Right lobe of liver (tissue), 6 donors: ENCODE data around the gene ALG1. TPM values are rescaled to one million over a fixed set of nuclear protein-coding genes. Genes with fewer than 3 reads are reported as not detected.

ENCODE experiments used
- ATAC-seq, 4 donors: fragments of 200-7000 bp; cut with Tn5 transposase; one replicate each; pipeline ENCODE4 v1.9.1; 2020; ENCODE audit warnings: mild to moderate bottlenecking in 4 of 4, moderate library complexity in 4 of 4
- DNase-seq, 3 donors: peaks; one replicate each; pipeline ENCODE4 v3.0.0-alpha.2; 2020
- H3K27ac ChIP-seq, 3 donors: fragments of 200-600 bp; one replicate each; pipeline ENCODE4 v1.8.0; 2022
- H3K27me3 ChIP-seq, 2 donors: fragments of 200-600 bp; one replicate each; pipeline ENCODE4 v1.8.0; 2022
- H3K36me3 ChIP-seq, 4 donors: fragments of 200-600 bp; sonication (generic) in 1 of 4; one replicate each; pipeline versions ENCODE4 v1.5.1 to v1.8.0; 2017 to 2022; ENCODE audit warnings: control low read depth in 1 of 4
- H3K4me1 ChIP-seq, 4 donors: fragments of 200-600 bp; sonication (generic) in 1 of 4; one replicate each; pipeline versions ENCODE4 v1.5.1 to v1.8.0; 2017 to 2022; ENCODE audit warnings: control low read depth in 1 of 4
- H3K4me3 ChIP-seq, 3 donors: fragments of 200-600 bp; one replicate each; pipeline ENCODE4 v1.8.0; 2022
- H3K9me3 ChIP-seq, 4 donors: fragments of 200-600 bp; sonication (generic) in 1 of 4; one replicate each; pipeline versions ENCODE4 v1.5.1 to v1.8.0; 2017 to 2022; ENCODE audit warnings: control low read depth in 1 of 4
- POLR2A ChIP-seq: fragments of 450-650 bp; IDR thresholded peaks from one replicate; pipeline ENCODE4 v1.6.1; 2017; ENCODE audit warnings: antibody characterized with exemption, mild to moderate bottlenecking
- WGBS: methylation state at CpG from one replicate; pipeline ENCODE4 v1.1.6; 2018; ENCODE audit warnings: low coverage, low lambda C conversion rate; ENCODE audit not compliant: insufficient coverage; ENCODE audit errors: missing lambda C conversion rate; 5-methylcytosine and 5-hydroxymethylcytosine counted together
- intact Hi-C, 2 donors: fragments of 100-400 bp; cut with DNase I; formaldehyde crosslinking; loops; one replicate each; pipeline versions ENCODE4 v1.11.2 to v1.14.1; 2022
- total RNA-seq, 6 experiments: library from RNA; depleted of rRNA in 2 of 6; stranded (reverse); fragments of >200 nt in 2 of 6; fragmentation: NEBNext Ultra II Directional in 3 of 6; extraction: Animal tissue kit (Norgen Biotek cat#: 25700) in 3 of 6; gene quantifications; one replicate each; pipeline versions ENCODE4 v1.1.0 to v1.2.4, GENCODE V29; 2016 to 2023
- TF ChIP-seq, protein P1 (sequence below), 4 donors: fragments of 200-600 bp in 3 of 4; fragments of 450-650 bp in 1 of 4; IDR thresholded peaks; one replicate each; pipeline versions ENCODE4 v1.5.1 to v1.8.0; 2016 to 2022; ENCODE audit warnings: antibody characterized with exemption in 4 of 4, mild to moderate bottlenecking in 2 of 4
- donor health status: DM: no; HTN: yes; CAD: no.
- donor health status: DM: no; HTN: no; CAD: no.
- donor health status: DM: no; HTN: no; CAD: no.
- donor health status: DM: no; HTN: yes; CAD: no.
- donor health status: DM: no; HTN: yes; CAD: no.

ALG1 gene
- total RNA-seq, 6 experiments from 2014 or later: 16.0 to 28.0 (median 16.9) TPM

DNA sequence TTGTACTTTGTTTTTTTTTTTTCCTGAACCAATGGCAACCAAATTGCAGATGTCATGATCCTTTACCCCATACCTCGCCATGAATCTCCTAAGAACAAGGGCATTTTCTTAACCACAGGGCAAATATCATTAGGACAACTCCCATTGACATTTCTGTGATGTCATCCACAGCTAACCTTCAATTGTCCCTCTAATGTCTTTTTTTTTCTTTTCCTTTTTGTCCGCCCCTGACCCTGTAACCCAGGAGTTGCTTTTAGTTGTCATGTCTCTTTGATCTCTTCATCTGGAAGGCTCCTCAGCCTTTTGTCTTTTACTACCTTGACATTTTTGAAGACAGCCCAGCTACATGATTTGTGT is 37.5 kb upstream of the ALG1 start:
- Histone ChIP-seq H3K27ac (peak overlapping the region in 2 of 3 donors; percentile 16 to 65), H3K4me1 (peaks cover 0 to 7% (median 2%) of the 10 kb centered on the region in 4 donors), H3K27me3 (no peaks in the 10 kb centered on the region), H3K4me3 (peak overlapping the region; percentile 72 to 95 (median 75)), H3K9me3 (no peaks in the 10 kb centered on the region), H3K36me3 (no peaks in the 10 kb centered on the region)
- intact Hi-C loops: no loop called here
- DNase-seq (no peak), ATAC-seq (no peak)
- TF ChIP-seq, protein P1, sequence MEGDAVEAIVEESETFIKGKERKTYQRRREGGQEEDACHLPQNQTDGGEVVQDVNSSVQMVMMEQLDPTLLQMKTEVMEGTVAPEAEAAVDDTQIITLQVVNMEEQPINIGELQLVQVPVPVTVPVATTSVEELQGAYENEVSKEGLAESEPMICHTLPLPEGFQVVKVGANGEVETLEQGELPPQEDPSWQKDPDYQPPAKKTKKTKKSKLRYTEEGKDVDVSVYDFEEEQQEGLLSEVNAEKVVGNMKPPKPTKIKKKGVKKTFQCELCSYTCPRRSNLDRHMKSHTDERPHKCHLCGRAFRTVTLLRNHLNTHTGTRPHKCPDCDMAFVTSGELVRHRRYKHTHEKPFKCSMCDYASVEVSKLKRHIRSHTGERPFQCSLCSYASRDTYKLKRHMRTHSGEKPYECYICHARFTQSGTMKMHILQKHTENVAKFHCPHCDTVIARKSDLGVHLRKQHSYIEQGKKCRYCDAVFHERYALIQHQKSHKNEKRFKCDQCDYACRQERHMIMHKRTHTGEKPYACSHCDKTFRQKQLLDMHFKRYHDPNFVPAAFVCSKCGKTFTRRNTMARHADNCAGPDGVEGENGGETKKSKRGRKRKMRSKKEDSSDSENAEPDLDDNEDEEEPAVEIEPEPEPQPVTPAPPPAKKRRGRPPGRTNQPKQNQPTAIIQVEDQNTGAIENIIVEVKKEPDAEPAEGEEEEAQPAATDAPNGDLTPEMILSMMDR (IDR thresholded peaks at IDR 0.05): no peak
- TF ChIP-seq POLR2A: no peak
- 10% methylated on average over 2 of the region's 2 CpGs for WGBS

DNA sequence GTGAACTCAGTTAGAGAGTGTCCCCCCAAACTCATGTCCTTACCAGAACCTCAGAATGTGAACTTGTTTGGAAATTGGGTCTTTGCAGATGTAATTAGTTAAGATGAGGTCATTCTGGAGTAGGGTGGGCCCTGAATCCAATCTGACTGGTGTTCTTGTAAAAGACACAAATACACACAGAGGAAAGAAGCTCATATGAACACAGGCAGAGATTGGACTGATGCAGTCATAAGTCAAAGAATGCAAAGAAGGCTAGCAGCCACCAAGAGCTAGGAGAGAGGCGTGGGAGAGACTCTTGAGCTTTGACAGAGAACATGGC is 35.8 kb upstream of the ALG1 start:
- WGBS: 67% methylated on average over 1 of the region's 1 CpG
- Histone ChIP-seq H3K27ac (no peak overlapping the region), H3K9me3 (no peaks in the 10 kb centered on the region), H3K4me1 (peaks cover 0 to 7% (median 2%) of the 10 kb centered on the region in 4 donors), H3K4me3 (no peak overlapping the region), H3K27me3 (no peaks in the 10 kb centered on the region), H3K36me3 (no peaks in the 10 kb centered on the region)
- TF ChIP-seq, protein P1 (IDR thresholded peaks at IDR 0.05): no peak
- no peak for TF ChIP-seq POLR2A
- intact Hi-C loops: no loop called here
- ATAC-seq (no peak), DNase-seq (no peak)

DNA sequence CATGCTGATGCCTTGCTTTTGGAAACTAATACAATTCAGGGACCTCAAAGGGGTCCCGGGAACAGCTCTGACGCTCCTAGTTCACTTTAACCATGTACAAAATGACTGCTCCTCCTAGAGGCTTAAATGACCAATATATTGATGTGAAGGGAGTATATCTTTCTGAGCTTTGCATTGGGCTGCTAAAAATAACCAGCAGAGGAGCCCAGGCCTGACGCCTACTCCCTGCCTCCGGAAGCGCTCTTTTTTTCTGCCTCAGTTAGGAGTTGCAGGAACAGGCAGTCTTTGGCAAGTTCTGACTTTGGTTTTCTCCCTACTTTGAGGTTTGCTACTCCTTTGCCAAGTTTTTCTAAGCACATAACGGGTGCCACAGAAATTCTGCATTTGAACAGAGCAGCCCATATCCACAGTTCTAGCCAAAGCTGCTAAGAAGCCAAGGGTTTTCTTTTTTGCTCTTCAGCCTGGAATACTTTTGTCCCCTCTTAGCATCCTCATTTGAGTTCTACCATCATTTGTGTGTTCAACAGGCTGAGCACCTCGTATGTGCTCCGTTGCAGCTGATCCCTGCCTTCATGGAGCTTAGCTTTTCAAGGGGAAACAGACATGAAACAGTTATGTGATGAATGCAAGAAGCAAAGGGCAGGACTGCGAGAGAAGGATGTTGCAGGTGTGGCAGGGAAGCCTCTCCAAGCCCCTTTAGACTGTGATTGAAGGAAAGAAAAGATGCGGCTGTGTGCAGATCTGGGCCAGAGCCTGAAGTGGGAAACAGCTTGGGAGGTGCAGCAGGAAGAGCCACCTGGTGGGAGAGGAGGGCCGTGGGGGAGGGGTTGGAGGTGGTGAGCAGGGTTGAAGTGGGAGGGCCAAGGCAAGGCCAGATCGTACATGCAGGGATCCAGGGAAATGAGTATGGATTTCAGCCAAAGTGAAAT is 35.2 kb upstream of the ALG1 start:
- TF ChIP-seq POLR2A: no peak
- TF ChIP-seq, protein P1 (IDR thresholded peaks at IDR 0.05): no peak
- DNase-seq (peak in 1 of 3 donors; percentile 32), ATAC-seq (no peak)
- Histone ChIP-seq H3K4me3 (no peak overlapping the region), H3K4me1 (peaks cover 0 to 7% (median 2%) of the 10 kb centered on the region in 4 donors), H3K27me3 (no peaks in the 10 kb centered on the region), H3K27ac (no peak overlapping the region), H3K9me3 (no peaks in the 10 kb centered on the region), H3K36me3 (no peaks in the 10 kb centered on the region)
- intact Hi-C loops: no loop called here
- 57% methylated on average over 12 of the region's 12 CpGs for WGBS

DNA sequence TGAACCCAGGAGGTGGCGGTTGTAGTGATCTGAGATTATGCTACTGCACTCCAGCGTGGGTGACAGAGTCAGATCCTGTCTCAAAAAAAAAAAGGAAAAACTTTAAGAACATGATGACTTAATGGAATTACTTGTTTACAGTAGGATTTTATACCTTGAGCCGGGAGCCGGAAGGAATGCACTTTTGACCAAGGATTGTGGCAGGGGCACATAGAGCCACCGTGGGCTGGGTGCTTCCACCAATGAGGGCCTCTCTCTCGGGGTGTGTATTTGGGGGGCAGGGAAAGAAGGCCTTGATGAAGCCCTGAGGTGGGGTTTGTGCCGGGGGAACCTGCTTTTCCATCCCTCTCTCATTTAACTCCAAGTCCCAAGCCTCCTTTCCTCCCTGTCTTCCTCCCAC is 31.2 kb upstream of the ALG1 start:
- no peak for ATAC-seq
- no peak for DNase-seq
- no peaks in the 10 kb centered on the region for H3K36me3 ChIP-seq
- intact Hi-C loops: no loop called here
- no peaks in the 10 kb centered on the region for H3K9me3 ChIP-seq
- no peaks in the 10 kb centered on the region for H3K27me3 ChIP-seq
- H3K27ac ChIP-seq: no peak overlapping the region
- H3K4me3 ChIP-seq: no peak overlapping the region
- no peak for TF ChIP-seq POLR2A
- TF ChIP-seq, protein P1 (IDR thresholded peaks at IDR 0.05): no peak
- WGBS: 86% methylated on average over 6 of the region's 7 CpGs
- no peaks in the 10 kb centered on the region for H3K4me1 ChIP-seq
